IMR-90 (cell line): ENCODE data around the gene IL1RAPL1. TPM values are rescaled to one million over a fixed set of nuclear protein-coding genes. Genes with fewer than 3 reads are reported as not detected.

ENCODE experiments used
- ATAC-seq: fragments of 200-7000 bp; cut with Tn5 transposase; 2 replicates; pipeline ENCODE4 v1.9.1; 2020; ENCODE audit warnings: low read depth, mild to moderate bottlenecking, moderate library complexity
- BruUV-seq: library from RNA; stranded (reverse); fragments of 400-500 nt; replicated peaks from 2 replicates; lab custom pipeline; 2021; lab: Mats Ljungman, UMichigan
- CTCF ChIA-PET: fragments of 300-600 bp; formaldehyde crosslinking; extraction: SDS; loops from one replicate; lab custom pipeline; 2021; ENCODE audit warnings: antibody characterized with exemption; lab: Yijun Ruan, JAX
- POLR2A ChIA-PET: fragments of 300-600 bp; sonication (Branson Sonifier 250); formaldehyde crosslinking; loops from one replicate; lab custom pipeline; 2022; ENCODE audit warnings: antibody characterized with exemption; ENCODE audit not compliant: unreplicated experiment; lab: Charles Lee
- DNase-seq: peaks from one replicate; pipeline ENCODE4 v3.0.0; 2013
- H2AFZ ChIP-seq: replicated peaks from 2 replicates; pipeline ENCODE3; 2013; ENCODE audit warnings: low read length, mild to moderate bottlenecking; ENCODE audit not compliant: poor library complexity
- H2AK5ac ChIP-seq: 2 replicates; pipeline ENCODE4 v1.6.1; 2013; ENCODE audit warnings: low read depth, low read length, inconsistent platforms
- H2AK9ac ChIP-seq: replicated peaks from 2 replicates; pipeline ENCODE3; 2013; ENCODE audit warnings: mild to moderate bottlenecking, low read depth, low read length, moderate library complexity; ENCODE audit not compliant: poor library complexity
- H2BK120ac ChIP-seq: 2 replicates; pipeline ENCODE4 v1.6.1; 2013; ENCODE audit warnings: low read depth, low read length, inconsistent platforms
- H2BK15ac ChIP-seq: 3 replicates; pipeline ENCODE4 v1.6.1; 2013; ENCODE audit warnings: low read depth, low read length, inconsistent platforms
- H2BK20ac ChIP-seq: 2 replicates; pipeline ENCODE4 v1.6.1; 2013; ENCODE audit warnings: low read depth, mild to moderate bottlenecking, inconsistent platforms, low read length, moderate library complexity
- H2BK5ac ChIP-seq: 2 replicates; pipeline ENCODE4 v1.6.1; 2013; ENCODE audit warnings: mild to moderate bottlenecking, low read depth, low read length, inconsistent platforms; ENCODE audit not compliant: poor library complexity, severe bottlenecking
- H3K14ac ChIP-seq: replicated peaks from 2 replicates; pipeline ENCODE4 v1.6.1; 2013; ENCODE audit warnings: low read depth, low read length, inconsistent platforms
- H3K18ac ChIP-seq: 2 replicates; pipeline ENCODE4 v1.6.1; 2013; ENCODE audit warnings: low read depth, low read length, control low read depth
- H3K23ac ChIP-seq: 2 replicates; pipeline ENCODE4 v1.6.1; 2013; ENCODE audit warnings: low read depth, low read length, inconsistent platforms
- H3K27ac ChIP-seq: 2 replicates; pipeline ENCODE4 v1.5.1; 2013; ENCODE audit warnings: mild to moderate bottlenecking, control low read depth, low read length; ENCODE audit not compliant: insufficient read depth
- H3K27me3 ChIP-seq: 2 replicates; pipeline ENCODE4 v1.6.1; 2013; ENCODE audit warnings: low read length; ENCODE audit not compliant: control insufficient read depth, insufficient read depth
- H3K36me3 ChIP-seq: 2 replicates; pipeline ENCODE4 v1.6.1; 2013; ENCODE audit warnings: low read length, mixed read lengths; ENCODE audit not compliant: control insufficient read depth, insufficient read depth
- H3K4ac ChIP-seq: 2 replicates; pipeline ENCODE4 v1.6.1; 2013; ENCODE audit warnings: low read depth, low read length, inconsistent platforms
- H3K4me1 ChIP-seq: 2 replicates; pipeline ENCODE4 v1.6.1; 2013; ENCODE audit warnings: low read length, mixed read lengths; ENCODE audit not compliant: control insufficient read depth, insufficient read depth
- H3K4me2 ChIP-seq: 2 replicates; pipeline ENCODE4 v1.6.1; 2013; ENCODE audit warnings: low read depth, mild to moderate bottlenecking, control low read depth, low read length, moderate library complexity
- H3K4me3 ChIP-seq: 2 replicates; pipeline ENCODE4 v1.5.1; 2013; ENCODE audit warnings: low read depth, mild to moderate bottlenecking, control low read depth, low read length, moderate library complexity; ENCODE audit not compliant: insufficient read depth
- H3K56ac ChIP-seq: 2 replicates; pipeline ENCODE4 v1.6.1; 2013; ENCODE audit warnings: low read length, inconsistent platforms; ENCODE audit not compliant: insufficient read depth; ENCODE audit errors: extremely low read depth
- H3K79me1 ChIP-seq, 2 experiments: 2 replicates each; pipeline ENCODE4 v1.6.1; 2013; ENCODE audit warnings: low read length in 2 of 2, inconsistent platforms in 1 of 2, low read depth in 1 of 2
- H3K9ac ChIP-seq: 2 replicates; pipeline ENCODE4 v1.6.1; 2013; ENCODE audit warnings: low read depth, low read length, control low read depth
- H3K9me1 ChIP-seq: 2 replicates; pipeline ENCODE4 v1.6.1; 2013; ENCODE audit warnings: low read length, inconsistent platforms; ENCODE audit not compliant: insufficient read depth
- H3K9me3 ChIP-seq: 2 replicates; pipeline ENCODE4 v1.6.1; 2013; ENCODE audit warnings: low read length; ENCODE audit not compliant: control insufficient read depth, insufficient read depth
- H4K20me1 ChIP-seq: 2 replicates; pipeline ENCODE4 v1.6.1; 2013; ENCODE audit warnings: low read length, inconsistent platforms; ENCODE audit not compliant: insufficient read depth
- H4K5ac ChIP-seq: 2 replicates; pipeline ENCODE4 v1.6.1; 2013; ENCODE audit warnings: mild to moderate bottlenecking, low read depth, low read length, control low read depth
- H4K8ac ChIP-seq, 2 experiments: 2 replicates each; pipeline ENCODE4 v1.6.1; 2013; ENCODE audit warnings: low read depth in 2 of 2, low read length in 2 of 2, control low read depth in 1 of 2, inconsistent platforms in 1 of 2
- H4K91ac ChIP-seq: 2 replicates; pipeline ENCODE4 v1.6.1; 2013; ENCODE audit warnings: low read depth, low read length, inconsistent platforms; ENCODE audit not compliant: insufficient read depth
- BHLHE40 ChIP-seq: fragments of 150-350 bp; IDR thresholded peaks from 2 replicates; pipeline ENCODE4 v1.6.1; 2016; ENCODE audit warnings: mild to moderate bottlenecking, low read depth, low read length
- CEBPB ChIP-seq: IDR thresholded peaks from 2 replicates; pipeline ENCODE4 v1.6.1; 2012; ENCODE audit warnings: low read depth, low read length, improper control_type of control experiment
- CHD1 ChIP-seq: IDR thresholded peaks from 2 replicates; pipeline ENCODE4 v1.6.1; 2012; ENCODE audit warnings: low read depth, low read length, improper control_type of control experiment
- FOS ChIP-seq: fragments of 150-350 bp; IDR thresholded peaks from 2 replicates; pipeline ENCODE4 v1.6.1; 2016; ENCODE audit warnings: low read depth, low read length
- MAFK ChIP-seq: IDR thresholded peaks from 2 replicates; pipeline ENCODE4 v1.6.1; 2012; ENCODE audit warnings: low read depth, low read length, improper control_type of control experiment
- MAZ ChIP-seq: IDR thresholded peaks from 2 replicates; pipeline ENCODE4 v1.6.1; 2012; ENCODE audit warnings: low read depth, mild to moderate bottlenecking, low read length, improper control_type of control experiment, moderate library complexity, borderline replicate concordance
- MXI1 ChIP-seq: IDR thresholded peaks from 2 replicates; pipeline ENCODE4 v1.6.1; 2012; ENCODE audit warnings: low read depth, mild to moderate bottlenecking, low read length, moderate library complexity, borderline replicate concordance
- NFE2L2 ChIP-seq: fragments of 150-350 bp; IDR thresholded peaks from 2 replicates; pipeline ENCODE4 v1.6.1; 2016; ENCODE audit warnings: low read depth, mild to moderate bottlenecking, low read length
- POLR2A ChIP-seq: IDR thresholded peaks from 2 replicates; pipeline ENCODE4 v1.6.1; 2012; ENCODE audit warnings: mild to moderate bottlenecking, low read depth, low read length
- RAD21 ChIP-seq: IDR thresholded peaks from 2 replicates; pipeline ENCODE4 v1.6.1; 2012; ENCODE audit warnings: low read length, improper control_type of control experiment
- RCOR1 ChIP-seq: IDR thresholded peaks from 2 replicates; pipeline ENCODE4 v1.6.1; 2012; ENCODE audit warnings: mild to moderate bottlenecking, low read length, improper control_type of control experiment; ENCODE audit not compliant: insufficient replicate concordance
- RFX5 ChIP-seq: IDR thresholded peaks from 2 replicates; pipeline ENCODE4 v1.8.0; 2012; ENCODE audit warnings: low read depth, mild to moderate bottlenecking, low read length, moderate library complexity
- SMC3 ChIP-seq: fragments of 150-350 bp; IDR thresholded peaks from 2 replicates; pipeline ENCODE4 v1.6.1; 2016; ENCODE audit warnings: low read depth, mild to moderate bottlenecking, antibody characterized with exemption, low read length, moderate library complexity
- WGBS, 2 experiments: methylation state at CpG; one replicate each; pipeline versions ENCODE4 v1.1.5 to v1.1.7; 2013; ENCODE audit warnings: missing lambda C conversion rate in 2 of 2; ENCODE audit not compliant: insufficient read length in 1 of 2; ENCODE audit errors: extremely low coverage in 2 of 2; 5-methylcytosine and 5-hydroxymethylcytosine counted together
- dilution Hi-C: fragments of 300-500 bp; cut with HindIII; formaldehyde crosslinking; loops from one replicate; pipeline ENCODE4 v1.14.3; 2018; ENCODE audit warnings: low sequenced_read_pairs; ENCODE audit not compliant: unreplicated experiment
- in situ Hi-C: fragments of 300-500 bp; cut with MboI; formaldehyde crosslinking; loops from 3 replicates; pipeline ENCODE4 v1.14.3; 2019; ENCODE audit warnings: low sequenced_read_pairs, inconsistent platforms, mixed read lengths
- intact Hi-C: fragments of 100-400 bp; cut with micrococcal nuclease; formaldehyde crosslinking; loops from 2 replicates; pipeline ENCODE4 v1.10.0; 2022
- polyA plus RNA-seq, 3 experiments: library from polyadenylated mRNA; depleted of rRNA; stranded (reverse); fragments of >200 nt; gene quantifications; 2 replicates each; pipeline ENCODE4 v1.2.3, GENCODE V29; 2012; ENCODE audit warnings: low replicate concordance in 1 of 3
- total RNA-seq: library from RNA; depleted of rRNA; stranded (reverse); fragments of >200 nt; gene quantifications from 2 replicates; pipeline ENCODE4 v1.2.3, GENCODE V29; 2012
- TF ChIP-seq, protein P1 (sequence below): fragments of 150-350 bp; IDR thresholded peaks from 2 replicates; pipeline ENCODE4 v1.6.1; 2017; ENCODE audit warnings: mild to moderate bottlenecking, antibody characterized with exemption, low read length, low read depth
- TF ChIP-seq, protein P2 (sequence below): conservative IDR thresholded peaks from 2 replicates; pipeline ENCODE4 v1.5.1; 2012; ENCODE audit warnings: mild to moderate bottlenecking, low read depth, low read length, improper control_type of control experiment
- TF ChIP-seq, protein P3 (sequence below): fragments of 150-350 bp; IDR thresholded peaks from 2 replicates; pipeline ENCODE4 v1.6.1; 2016; ENCODE audit warnings: low read depth, mild to moderate bottlenecking, low read length, moderate library complexity, borderline replicate concordance

Gene IL1RAPL1
- total and polyA plus RNA-seq, 2 of the 4 experiments (the other 2 are of a cell fraction): 1.5 to 9.0 TPM

GRCh38 chrX:28659269-28659668, 72.0 kb downstream of the IL1RAPL1 start:
- Histone ChIP-seq H2AK9ac (no peak overlapping the region), H3K23ac (no peak overlapping the region), H3K14ac (no peak overlapping the region), H3K27me3 (no peaks in the 10 kb centered on the region), H2BK120ac (no peak overlapping the region), H3K27ac (no peak overlapping the region), H4K8ac (no peak overlapping the region), H3K79me1 (no peaks in the 10 kb centered on the region), H2BK15ac (no peak overlapping the region), H2BK20ac (no peak overlapping the region), H2BK5ac (no peak overlapping the region), H3K4ac (no peak overlapping the region), H4K20me1 (no peaks in the 10 kb centered on the region), H3K4me3 (no peak overlapping the region), H3K9ac (no peak overlapping the region), H2AK5ac (no peak overlapping the region), H3K4me2 (no peak overlapping the region), H3K56ac (no peak overlapping the region), H3K18ac (no peak overlapping the region), H4K5ac (no peak overlapping the region), H3K9me1 (no peaks in the 10 kb centered on the region), H3K36me3 (no peaks in the 10 kb centered on the region), H3K9me3 (no peaks in the 10 kb centered on the region), H3K4me1 (no peaks in the 10 kb centered on the region), H4K91ac (no peak overlapping the region), H2AFZ (no peak overlapping the region)
- ChIA-PET POLR2A (no interaction called here), CTCF (no interaction called here)
- in situ Hi-C loops (no loop called here), intact Hi-C loops (no loop called here), dilution Hi-C loops (no loop called here)
- 63% methylated on average over 2 of the region's 23 CpGs; no CpG with 5 or more reads in 1 of the 2 experiments for WGBS, 2 experiments
- no TSS peak for BruUV-seq
- TF ChIP-seq MXI1 (no peak), RCOR1 (no peak), NFE2L2 (no peak), RFX5 (no peak), CEBPB (no peak), SMC3 (no peak), RAD21 (no peak), BHLHE40 (no peak), FOS (no peak), POLR2A (no peak), MAZ (no peak), CHD1 (no peak), MAFK (no peak)
- TF ChIP-seq, protein P1, sequence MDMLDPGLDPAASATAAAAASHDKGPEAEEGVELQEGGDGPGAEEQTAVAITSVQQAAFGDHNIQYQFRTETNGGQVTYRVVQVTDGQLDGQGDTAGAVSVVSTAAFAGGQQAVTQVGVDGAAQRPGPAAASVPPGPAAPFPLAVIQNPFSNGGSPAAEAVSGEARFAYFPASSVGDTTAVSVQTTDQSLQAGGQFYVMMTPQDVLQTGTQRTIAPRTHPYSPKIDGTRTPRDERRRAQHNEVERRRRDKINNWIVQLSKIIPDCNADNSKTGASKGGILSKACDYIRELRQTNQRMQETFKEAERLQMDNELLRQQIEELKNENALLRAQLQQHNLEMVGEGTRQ: no peak
- TF ChIP-seq, protein P2, sequence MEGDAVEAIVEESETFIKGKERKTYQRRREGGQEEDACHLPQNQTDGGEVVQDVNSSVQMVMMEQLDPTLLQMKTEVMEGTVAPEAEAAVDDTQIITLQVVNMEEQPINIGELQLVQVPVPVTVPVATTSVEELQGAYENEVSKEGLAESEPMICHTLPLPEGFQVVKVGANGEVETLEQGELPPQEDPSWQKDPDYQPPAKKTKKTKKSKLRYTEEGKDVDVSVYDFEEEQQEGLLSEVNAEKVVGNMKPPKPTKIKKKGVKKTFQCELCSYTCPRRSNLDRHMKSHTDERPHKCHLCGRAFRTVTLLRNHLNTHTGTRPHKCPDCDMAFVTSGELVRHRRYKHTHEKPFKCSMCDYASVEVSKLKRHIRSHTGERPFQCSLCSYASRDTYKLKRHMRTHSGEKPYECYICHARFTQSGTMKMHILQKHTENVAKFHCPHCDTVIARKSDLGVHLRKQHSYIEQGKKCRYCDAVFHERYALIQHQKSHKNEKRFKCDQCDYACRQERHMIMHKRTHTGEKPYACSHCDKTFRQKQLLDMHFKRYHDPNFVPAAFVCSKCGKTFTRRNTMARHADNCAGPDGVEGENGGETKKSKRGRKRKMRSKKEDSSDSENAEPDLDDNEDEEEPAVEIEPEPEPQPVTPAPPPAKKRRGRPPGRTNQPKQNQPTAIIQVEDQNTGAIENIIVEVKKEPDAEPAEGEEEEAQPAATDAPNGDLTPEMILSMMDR: no peak
- TF ChIP-seq, protein P3, sequence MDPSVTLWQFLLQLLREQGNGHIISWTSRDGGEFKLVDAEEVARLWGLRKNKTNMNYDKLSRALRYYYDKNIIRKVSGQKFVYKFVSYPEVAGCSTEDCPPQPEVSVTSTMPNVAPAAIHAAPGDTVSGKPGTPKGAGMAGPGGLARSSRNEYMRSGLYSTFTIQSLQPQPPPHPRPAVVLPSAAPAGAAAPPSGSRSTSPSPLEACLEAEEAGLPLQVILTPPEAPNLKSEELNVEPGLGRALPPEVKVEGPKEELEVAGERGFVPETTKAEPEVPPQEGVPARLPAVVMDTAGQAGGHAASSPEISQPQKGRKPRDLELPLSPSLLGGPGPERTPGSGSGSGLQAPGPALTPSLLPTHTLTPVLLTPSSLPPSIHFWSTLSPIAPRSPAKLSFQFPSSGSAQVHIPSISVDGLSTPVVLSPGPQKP: no peak
- DNase-seq: no peak
- no peak for ATAC-seq
